ENCODE data around the gene FKRP. TPM values are rescaled to one million over a fixed set of nuclear protein-coding genes. Genes with fewer than 3 reads are reported as not detected.

FKRP gene
- total RNA-seq, 1 experiment from 2014 or later: 19.4 TPM

DNA sequence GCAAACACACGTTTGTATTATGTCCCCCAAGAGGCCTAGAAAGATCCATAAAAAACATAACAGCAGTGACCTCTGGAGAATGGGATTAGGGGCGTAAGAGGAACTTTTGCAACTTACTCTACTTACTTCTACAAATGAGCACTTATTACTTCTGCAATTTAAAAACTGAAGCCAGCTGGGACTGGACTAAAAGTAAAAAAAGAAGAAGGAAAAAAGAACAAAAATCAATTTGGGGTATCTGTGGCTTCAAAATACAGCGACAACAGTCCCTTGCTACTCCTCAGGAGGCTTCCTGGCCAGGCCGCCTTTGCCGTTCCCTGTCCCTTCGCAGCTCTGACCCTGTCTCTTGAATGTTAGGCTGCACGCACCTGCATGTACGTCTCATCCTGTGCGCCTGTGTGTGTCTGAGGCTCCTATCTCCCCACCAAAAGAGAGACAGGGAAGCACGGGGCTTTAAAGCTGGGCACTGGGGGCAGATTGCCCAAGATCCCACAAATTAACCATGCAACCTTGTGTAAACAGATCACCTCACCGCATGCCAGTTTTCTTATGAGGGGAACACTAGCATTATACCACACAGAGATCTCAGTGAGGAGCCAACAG lies 12.1 kb upstream of the FKRP start:
- TF ChIP-seq, protein P1, sequence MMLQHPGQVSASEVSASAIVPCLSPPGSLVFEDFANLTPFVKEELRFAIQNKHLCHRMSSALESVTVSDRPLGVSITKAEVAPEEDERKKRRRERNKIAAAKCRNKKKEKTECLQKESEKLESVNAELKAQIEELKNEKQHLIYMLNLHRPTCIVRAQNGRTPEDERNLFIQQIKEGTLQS (IDR thresholded peaks at IDR 0.05): no peak
- TF ChIP-seq YY1 (IDR thresholded peaks at IDR 0.05; ENCODE audit: extremely low read depth, insufficient replicate concordance, low read depth, low read length) (no peak), MAX (IDR thresholded peaks at IDR 0.05) (no peak), POLR2AphosphoS5 (IDR thresholded peaks at IDR 0.05; ENCODE audit: low read depth, low read length) (no peak), EZH2 (IDR thresholded peaks at IDR 0.05) (no peak), SRF (IDR thresholded peaks at IDR 0.05; ENCODE audit: low read depth) (no peak)
- TF ChIP-seq, protein P2, sequence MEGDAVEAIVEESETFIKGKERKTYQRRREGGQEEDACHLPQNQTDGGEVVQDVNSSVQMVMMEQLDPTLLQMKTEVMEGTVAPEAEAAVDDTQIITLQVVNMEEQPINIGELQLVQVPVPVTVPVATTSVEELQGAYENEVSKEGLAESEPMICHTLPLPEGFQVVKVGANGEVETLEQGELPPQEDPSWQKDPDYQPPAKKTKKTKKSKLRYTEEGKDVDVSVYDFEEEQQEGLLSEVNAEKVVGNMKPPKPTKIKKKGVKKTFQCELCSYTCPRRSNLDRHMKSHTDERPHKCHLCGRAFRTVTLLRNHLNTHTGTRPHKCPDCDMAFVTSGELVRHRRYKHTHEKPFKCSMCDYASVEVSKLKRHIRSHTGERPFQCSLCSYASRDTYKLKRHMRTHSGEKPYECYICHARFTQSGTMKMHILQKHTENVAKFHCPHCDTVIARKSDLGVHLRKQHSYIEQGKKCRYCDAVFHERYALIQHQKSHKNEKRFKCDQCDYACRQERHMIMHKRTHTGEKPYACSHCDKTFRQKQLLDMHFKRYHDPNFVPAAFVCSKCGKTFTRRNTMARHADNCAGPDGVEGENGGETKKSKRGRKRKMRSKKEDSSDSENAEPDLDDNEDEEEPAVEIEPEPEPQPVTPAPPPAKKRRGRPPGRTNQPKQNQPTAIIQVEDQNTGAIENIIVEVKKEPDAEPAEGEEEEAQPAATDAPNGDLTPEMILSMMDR (IDR thresholded peaks at IDR 0.05 in 2 of 3, conservative IDR thresholded peaks at IDR 0.05 in 1 of 3; ENCODE audit: borderline replicate concordance in 1 of 3, insufficient read depth in 1 of 3, low read depth in 2 of 3, low read length in 2 of 3): no peak
- Histone ChIP-seq H3K36me3 (ENCODE audit: control insufficient read depth in 1 of 2, insufficient read depth in 2 of 2, low read length in 2 of 2) (peaks cover 47 to 50% of the 10 kb centered on the region in 2 experiments), H3K27me3 (ENCODE audit: insufficient read depth, low read length) (no peaks in the 10 kb centered on the region), H3K4me3 (replicated peaks in 1 of 2; ENCODE audit: low read depth in 1 of 2, low read length in 2 of 2) (no peak overlapping the region), H4K20me1 (ENCODE audit: insufficient read depth) (peaks cover 13% of the 10 kb centered on the region; the same call in 1 of the 2 replicates), H3K4me2 (ENCODE audit: low read length) (no peak overlapping the region), H2AFZ (ENCODE audit: low read depth, low read length, poor library complexity, severe bottlenecking) (no peak overlapping the region), H3K9me2 (ENCODE audit: insufficient read depth) (no peaks in the 10 kb centered on the region), H3K4me1 (ENCODE audit: control insufficient read depth in 1 of 2, insufficient read depth in 2 of 2, low read length in 2 of 2) (peaks cover 0 to 16% of the 10 kb centered on the region in 2 experiments; a peak in 2 of 4 replicates), H3K27ac (ENCODE audit: low read depth, low read length) (no peak overlapping the region), H3K9ac (ENCODE audit: low read length) (no peak overlapping the region), H3K9me3 (ENCODE audit: control insufficient read depth in 1 of 2, insufficient read depth in 1 of 2, low read depth in 1 of 2, low read length in 2 of 2) (no peaks in the 10 kb centered on the region), H3K79me2 (ENCODE audit: insufficient read depth, low read length) (peaks cover 91% of the 10 kb centered on the region)
- ATAC-seq (no peak), DNase-seq (ENCODE audit: low read depth, low spot score) (no peak)
- BruUV-seq (replicated peaks): no TSS peak
- RAD21 ChIA-PET (ENCODE audit: low non-redundant PET in 1 of 2, low total read pairs in 2 of 2, uncharacterized antibody in 2 of 2, unreplicated experiment in 2 of 2): no interaction called here
- CTCF ChIA-PET: no interaction called here
- intact Hi-C loops (cut with micrococcal nuclease): no loop called here
- POLR2A ChIA-PET: no interaction called here
